Esophagus squamous epithelium (tissue), 5 donors: Measurements from ENCODE around the gene OR1L8. TPM values are rescaled to one million over a fixed set of nuclear protein-coding genes. Genes with fewer than 3 reads are reported as not detected.
"Not testable (repeated sequence)": the region's sequence is repeated elsewhere in the genome, so short reads cannot be mapped to it uniquely, and the experiment has no call there.

Experiments used
- DNase-seq: peaks from one replicate; lab custom pipeline; 2025; lab: John Stamatoyannopoulos, UW
- H3K27ac ChIP-seq, 4 donors: fragments of 200-600 bp; sonication (generic); one replicate each; pipeline ENCODE4 v1.5.1; 2016 to 2019; ENCODE audit warnings: mild to moderate bottlenecking in 1 of 4
- H3K27me3 ChIP-seq, 4 donors: fragments of 200-600 bp; sonication (generic); 1 replicate in 3 of 4; 2 replicates in 1 of 4; pipeline versions ENCODE4 v1.5.1 to v1.6.0; 2017 to 2021; ENCODE audit warnings: antibody characterized with exemption in 1 of 4
- H3K36me3 ChIP-seq, 3 donors: fragments of 200-600 bp; sonication (generic); one replicate each; pipeline ENCODE4 v1.5.1; 2016 to 2019
- H3K4me1 ChIP-seq, 3 donors: fragments of 200-600 bp; sonication (generic); one replicate each; pipeline ENCODE4 v1.5.1; 2017 to 2019
- H3K4me3 ChIP-seq, 4 donors: fragments of 200-600 bp; sonication (generic); 1 replicate in 3 of 4; 2 replicates in 1 of 4; pipeline ENCODE4 v1.5.1; 2016 to 2019; ENCODE audit warnings: mild to moderate bottlenecking in 2 of 4, moderate library complexity in 1 of 4
- H3K9me3 ChIP-seq, 3 donors: fragments of 200-600 bp; sonication (generic); one replicate each; pipeline ENCODE4 v1.5.1; 2016 to 2019
- POLR2A ChIP-seq, 4 donors: fragments of 450-650 bp; IDR thresholded peaks; one replicate each; pipeline ENCODE4 v1.6.1; 2017; ENCODE audit warnings: antibody characterized with exemption in 4 of 4, mild to moderate bottlenecking in 4 of 4, moderate library complexity in 3 of 4
- WGBS, 2 donors: methylation state at CpG; one replicate each; pipeline ENCODE4 v1.1.5; 2018; 5-methylcytosine and 5-hydroxymethylcytosine counted together
- intact Hi-C: fragments of 100-400 bp; cut with DNase I; formaldehyde crosslinking; loops from one replicate; pipeline ENCODE4 v1.15.0; 2022
- total RNA-seq, 4 donors: library from RNA; depleted of rRNA; stranded (reverse); fragments of >200 nt; gene quantifications; one replicate each; pipeline ENCODE4 v1.1.0, GENCODE V29; 2016
- TF ChIP-seq, protein P1 (sequence below), 6 experiments: fragments of 450-650 bp in 4 of 6; fragments of 200-600 bp in 2 of 6; sonication (generic) in 2 of 6; IDR thresholded peaks; one replicate each; pipeline ENCODE4 v1.5.1; 2016 to 2019; ENCODE audit warnings: antibody characterized with exemption in 6 of 6, mild to moderate bottlenecking in 4 of 6, moderate library complexity in 4 of 6
- donor health status: DM: yes; HTN: yes; CAD: no.

Gene OR1L8
- total RNA-seq, 4 donors from 2014 or later = 0.38 TPM; not detected in 3

DNA sequence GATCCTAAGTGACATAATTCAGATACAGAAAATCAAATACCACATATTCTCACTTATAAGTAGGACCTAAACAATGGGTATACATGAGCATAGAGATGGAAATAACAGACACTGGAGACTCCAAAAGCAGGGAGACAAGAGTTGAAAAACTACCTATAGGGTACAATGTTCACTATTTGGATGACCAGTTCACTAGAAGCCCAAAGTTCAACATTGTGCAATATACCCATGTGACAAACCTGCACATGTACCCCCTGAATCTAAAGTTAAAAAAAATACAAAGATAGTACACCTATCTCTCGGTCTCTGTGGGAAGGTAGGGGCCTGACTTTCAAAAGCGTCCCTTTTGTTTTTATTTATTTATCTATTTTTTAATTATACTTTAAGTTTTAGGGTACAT is 44.4 kb downstream of the OR1L8 start:
- Histone ChIP-seq H3K36me3 (no peaks in the 10 kb centered on the region), H3K4me3 (no peak overlapping the region), H3K27ac (no peak overlapping the region), H3K4me1 (no peaks in the 10 kb centered on the region), H3K27me3 (no peaks in the 10 kb centered on the region), H3K9me3 (no peaks in the 10 kb centered on the region)
- DNase-seq = no peak
- TF ChIP-seq, protein P1, sequence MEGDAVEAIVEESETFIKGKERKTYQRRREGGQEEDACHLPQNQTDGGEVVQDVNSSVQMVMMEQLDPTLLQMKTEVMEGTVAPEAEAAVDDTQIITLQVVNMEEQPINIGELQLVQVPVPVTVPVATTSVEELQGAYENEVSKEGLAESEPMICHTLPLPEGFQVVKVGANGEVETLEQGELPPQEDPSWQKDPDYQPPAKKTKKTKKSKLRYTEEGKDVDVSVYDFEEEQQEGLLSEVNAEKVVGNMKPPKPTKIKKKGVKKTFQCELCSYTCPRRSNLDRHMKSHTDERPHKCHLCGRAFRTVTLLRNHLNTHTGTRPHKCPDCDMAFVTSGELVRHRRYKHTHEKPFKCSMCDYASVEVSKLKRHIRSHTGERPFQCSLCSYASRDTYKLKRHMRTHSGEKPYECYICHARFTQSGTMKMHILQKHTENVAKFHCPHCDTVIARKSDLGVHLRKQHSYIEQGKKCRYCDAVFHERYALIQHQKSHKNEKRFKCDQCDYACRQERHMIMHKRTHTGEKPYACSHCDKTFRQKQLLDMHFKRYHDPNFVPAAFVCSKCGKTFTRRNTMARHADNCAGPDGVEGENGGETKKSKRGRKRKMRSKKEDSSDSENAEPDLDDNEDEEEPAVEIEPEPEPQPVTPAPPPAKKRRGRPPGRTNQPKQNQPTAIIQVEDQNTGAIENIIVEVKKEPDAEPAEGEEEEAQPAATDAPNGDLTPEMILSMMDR (IDR thresholded peaks at IDR 0.05) = no peak
- no peak for TF ChIP-seq POLR2A (IDR thresholded peaks at IDR 0.05)
- intact Hi-C loops = no loop called here
- WGBS, 2 donors = 57 to 65% methylated on average over 2 of the region's 2 CpGs

GRCh38 chr9:122537066-122537465 is 46.1 kb downstream of the OR1L8 start:
- H3K4me3 ChIP-seq, H3K36me3 ChIP-seq, H3K9me3 ChIP-seq, H3K27ac ChIP-seq, H3K27me3 ChIP-seq, H3K4me1 ChIP-seq, intact Hi-C loops, DNase-seq: not testable (repeated sequence)
- 62 to 67% methylated on average over 7 of the region's 7 CpGs for WGBS, 2 donors

- H3K9me3 ChIP-seq = no peaks in the 10 kb centered on the region
- no peak for DNase-seq
- no peaks in the 10 kb centered on the region for H3K36me3 ChIP-seq
- no peaks in the 10 kb centered on the region for H3K4me1 ChIP-seq
- 93% methylated on average over 1 of the region's 1 CpG for WGBS, 2 donors
- no peak overlapping the region for H3K4me3 ChIP-seq
- H3K27me3 ChIP-seq = no peaks in the 10 kb centered on the region
- intact Hi-C loops = no loop called here
- H3K27ac ChIP-seq = no peak overlapping the region
- TF ChIP-seq, protein P1 (IDR thresholded peaks at IDR 0.05) = no peak
- no peak for TF ChIP-seq POLR2A (IDR thresholded peaks at IDR 0.05)
Measured at GRCh38 chr9:122536134-122536533, 47.0 kb downstream of the OR1L8 start.

DNA sequence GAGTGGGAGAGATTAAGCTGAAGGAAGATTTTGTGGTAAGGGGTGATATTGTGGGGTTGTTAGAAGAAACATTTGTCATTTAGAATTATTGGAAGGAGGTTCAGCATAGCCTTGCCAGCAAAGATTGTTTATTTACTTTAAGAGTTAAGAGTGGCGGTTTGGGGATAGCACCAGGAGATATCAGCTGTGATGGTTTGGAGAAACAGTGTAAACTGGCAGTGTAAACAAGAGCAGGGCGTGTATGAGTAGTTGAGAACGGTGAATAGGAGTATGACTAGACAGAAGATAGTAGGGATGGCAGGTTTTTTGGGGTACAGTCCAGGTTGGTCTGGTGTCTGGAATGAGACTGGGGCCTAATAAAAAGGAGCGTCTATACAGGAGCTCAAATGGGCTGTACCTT is 52.0 kb downstream of the OR1L8 start:
- intact Hi-C loops, H3K27ac ChIP-seq, H3K36me3 ChIP-seq, H3K4me3 ChIP-seq, DNase-seq, H3K9me3 ChIP-seq, H3K4me1 ChIP-seq, H3K27me3 ChIP-seq: not testable (repeated sequence)
- WGBS, 2 donors = 61 to 66% methylated on average over 4 of the region's 4 CpGs

GRCh38 chr9:122527193-122527592 is 56.0 kb downstream of the OR1L8 start, which contains the start of gene OR1N1:
Gene OR1N1 (minus strand): TSS chr9:122527293. CDS start chr9:122527293, 0 bp downstream.
- intact Hi-C loops = no loop called here
- TF ChIP-seq, protein P1 (IDR thresholded peaks at IDR 0.05) = no peak
- TF ChIP-seq POLR2A (IDR thresholded peaks at IDR 0.05) = no peak
- Histone ChIP-seq H3K36me3 (no peaks in the 10 kb centered on the region), H3K4me3 (no peak within 1 kb of the TSS), H3K4me1 (no peaks in the 10 kb centered on the region), H3K27ac (no peak within 1 kb of the TSS), H3K9me3 (no peaks in the 10 kb centered on the region), H3K27me3 (no peaks in the 10 kb centered on the region)
- DNase-seq = no peak
- WGBS, 2 donors = 78 to 91% methylated on average over 3 of the region's 3 CpGs

- Histone ChIP-seq H3K4me3 (no peak overlapping the region), H3K36me3 (no peaks in the 10 kb centered on the region), H3K4me1 (no peaks in the 10 kb centered on the region), H3K9me3 (no peaks in the 10 kb centered on the region), H3K27me3 (no peaks in the 10 kb centered on the region), H3K27ac (no peak overlapping the region)
- no peak for TF ChIP-seq POLR2A (IDR thresholded peaks at IDR 0.05)
- TF ChIP-seq, protein P1 (IDR thresholded peaks at IDR 0.05) = no peak
- 69 to 77% methylated on average over 10 of the region's 10 CpGs for WGBS, 2 donors
- DNase-seq = no peak
- intact Hi-C loops = no loop called here
Measured at GRCh38 chr9:122526602-122527001, 56.6 kb downstream of the OR1L8 start.
